NCI-H187 treated with DMSO at 0.1 percent for 48 hours (cell line): Measurements from ENCODE around the gene ABHD13.
"Not testable (repeated sequence)": the region's sequence is repeated elsewhere in the genome, so short reads cannot be mapped to it uniquely, and the experiment has no call there.

Source experiments
- DNase-seq: peaks from one replicate; lab custom pipeline; 2025; lab: John Stamatoyannopoulos, UW

The ABHD13 gene

DNA sequence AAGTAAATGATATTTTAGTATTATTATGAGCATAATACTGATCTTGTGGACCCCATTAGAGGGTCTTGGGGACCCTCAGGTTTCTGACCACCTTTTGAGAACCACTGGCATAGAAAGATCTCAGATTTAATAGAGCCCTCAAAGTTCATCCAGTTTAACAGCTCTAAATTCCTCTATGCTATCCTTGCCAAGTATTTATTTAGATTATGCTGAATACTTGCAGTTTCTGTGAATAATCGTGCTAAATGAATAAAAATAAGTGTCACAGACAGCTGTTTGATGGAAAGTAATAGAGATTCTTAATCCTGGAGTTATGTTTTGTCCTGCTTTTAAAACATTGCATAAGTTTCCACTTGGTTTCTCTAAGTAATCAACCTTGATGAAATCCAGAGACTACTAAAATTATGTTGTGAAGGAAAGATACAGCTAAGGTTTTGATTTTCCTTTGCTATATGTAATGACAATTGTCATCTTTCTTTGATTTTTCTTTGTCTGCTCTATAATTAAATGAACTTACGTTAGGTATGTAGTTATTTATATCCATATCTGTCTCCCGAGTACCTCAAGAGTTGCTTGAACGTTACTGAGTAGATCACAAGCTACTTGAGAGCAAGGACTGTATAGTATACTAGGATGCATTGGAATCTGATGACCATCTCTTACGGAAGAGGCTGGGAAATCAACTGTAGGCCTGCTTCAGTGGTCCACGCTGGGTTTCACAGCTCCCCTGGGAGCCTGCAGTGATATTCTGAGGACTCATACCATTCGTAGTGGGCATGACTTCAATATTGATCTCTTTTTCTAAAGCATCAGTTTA, 5.7 kb downstream of the ABHD13 start:
- DNase-seq: no peak

DNA sequence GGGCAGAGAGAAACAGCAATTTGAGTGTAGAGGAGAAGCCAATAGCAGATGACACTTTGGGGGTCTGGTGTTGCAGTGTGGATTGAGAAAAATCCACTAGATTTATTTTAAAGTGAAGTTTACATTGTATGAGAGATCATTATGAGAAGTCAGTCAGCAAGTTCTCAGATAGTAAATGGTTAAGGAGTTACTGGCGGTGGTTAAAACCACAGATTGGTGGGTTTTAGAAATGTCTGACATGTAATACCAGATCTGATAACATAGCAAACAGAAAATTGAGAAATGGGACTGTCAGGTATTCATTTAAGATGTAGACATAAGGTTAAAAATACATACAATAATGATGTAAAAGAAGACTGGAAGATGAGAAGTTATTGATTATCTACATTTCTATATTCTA, 7.2 kb downstream of the ABHD13 start:
- DNase-seq: no peak

DNA sequence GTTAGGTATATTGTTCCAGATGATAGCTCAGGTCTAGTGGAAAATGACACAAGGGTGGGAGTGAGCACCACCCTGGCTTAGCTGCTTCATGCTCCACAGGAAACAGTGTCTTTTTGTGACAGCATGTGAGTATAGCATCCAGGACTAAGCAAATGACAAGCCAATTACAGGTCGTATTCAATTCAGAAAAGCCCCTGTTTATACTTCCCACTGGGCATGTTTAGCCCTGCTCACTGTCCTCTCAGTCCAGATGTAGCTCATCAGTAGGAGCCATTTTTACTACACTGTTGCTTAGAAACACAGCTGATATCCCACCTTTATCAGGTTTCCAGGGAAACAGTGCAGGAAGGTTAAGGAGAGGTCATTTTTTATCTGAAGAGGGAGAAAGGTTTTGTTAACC, 8.0 kb downstream of the ABHD13 start:
- DNase-seq: no peak

DNA sequence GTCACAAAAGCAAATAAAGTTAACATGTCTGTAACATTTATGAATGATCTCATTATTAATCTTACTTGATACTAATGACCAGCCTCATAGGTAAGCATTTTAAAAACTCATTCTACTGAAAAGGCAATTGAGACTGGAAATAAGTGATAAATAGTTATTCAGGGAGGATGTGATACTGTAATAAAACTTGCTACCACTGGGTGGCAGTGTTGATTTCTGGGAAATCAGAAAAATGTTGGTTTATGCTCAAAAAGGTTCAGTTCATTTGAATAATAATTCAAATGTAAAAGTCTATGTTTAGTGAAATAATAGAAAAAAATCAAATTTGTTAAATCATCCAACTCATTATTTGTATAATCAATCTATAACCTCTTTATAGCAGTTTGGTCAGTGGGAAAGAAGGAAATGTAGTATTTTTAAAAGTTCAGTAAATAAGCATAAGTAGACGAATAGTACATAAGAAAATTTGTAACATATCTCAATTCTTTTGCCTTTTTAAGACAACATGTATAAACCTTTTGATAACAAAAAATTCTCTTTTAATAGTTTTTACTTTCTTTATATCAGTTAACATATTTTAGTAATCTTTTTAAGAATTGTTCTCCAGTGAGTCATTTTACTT, 9.6 kb downstream of the ABHD13 start:
- DNase-seq: no peak

DNA sequence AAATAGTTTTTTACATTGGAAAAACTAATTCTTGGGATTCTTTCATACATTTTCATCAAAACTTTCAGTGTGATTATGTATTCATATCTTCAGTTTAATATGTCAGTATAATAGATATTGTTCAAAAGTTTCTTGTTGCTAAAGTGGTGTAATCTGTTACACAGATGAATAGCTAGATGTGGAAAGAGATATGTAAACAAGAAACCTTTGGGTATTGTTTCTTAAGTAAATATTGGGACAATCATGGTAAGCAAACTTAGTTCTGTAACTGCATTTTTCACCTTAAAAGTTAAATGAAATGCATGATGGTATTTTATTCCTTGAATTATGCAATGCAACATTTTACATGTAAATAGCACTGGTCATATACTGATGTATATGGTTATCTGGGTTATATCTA, 12.2 kb downstream of the ABHD13 start:
- no peak for DNase-seq

DNA sequence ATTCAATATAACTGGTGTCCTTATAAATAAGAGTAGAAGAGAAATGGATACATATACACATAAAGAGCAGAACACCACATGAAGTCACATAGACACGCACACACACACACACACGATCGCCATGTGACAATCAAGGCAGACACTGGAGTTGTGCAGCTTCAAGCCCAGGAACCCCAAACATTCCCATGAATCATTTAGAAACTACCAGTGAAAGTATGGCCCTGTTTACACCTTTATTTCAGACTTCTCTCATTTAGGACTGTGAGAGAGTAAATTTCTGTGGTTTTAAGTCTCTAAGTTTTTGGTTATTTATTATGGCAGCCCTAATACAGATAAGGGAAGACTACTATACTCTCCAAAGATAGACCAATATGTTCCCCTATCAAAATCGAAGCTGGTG, 31.0 kb downstream of the ABHD13 start:
- DNase-seq: no peak

DNA sequence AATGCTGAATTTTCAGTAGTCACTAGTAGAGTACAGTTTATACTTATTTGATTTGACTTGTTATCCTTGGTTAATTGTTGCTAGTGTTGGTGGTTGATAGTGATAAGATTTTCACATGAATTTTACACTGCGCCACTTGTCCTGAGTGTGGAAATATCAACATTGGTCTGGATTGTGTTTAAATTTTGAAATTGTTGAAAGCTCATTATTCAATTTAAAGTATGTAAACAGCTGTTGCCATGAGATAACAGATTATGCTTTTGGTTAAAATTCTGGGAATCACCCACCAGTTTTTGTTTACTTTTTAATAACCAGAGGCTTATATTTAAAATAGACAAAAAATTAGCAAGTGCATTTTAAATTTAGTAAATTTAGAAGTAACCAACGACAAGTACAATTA, 39.1 kb downstream of the ABHD13 start:
- DNase-seq: no peak

DNA sequence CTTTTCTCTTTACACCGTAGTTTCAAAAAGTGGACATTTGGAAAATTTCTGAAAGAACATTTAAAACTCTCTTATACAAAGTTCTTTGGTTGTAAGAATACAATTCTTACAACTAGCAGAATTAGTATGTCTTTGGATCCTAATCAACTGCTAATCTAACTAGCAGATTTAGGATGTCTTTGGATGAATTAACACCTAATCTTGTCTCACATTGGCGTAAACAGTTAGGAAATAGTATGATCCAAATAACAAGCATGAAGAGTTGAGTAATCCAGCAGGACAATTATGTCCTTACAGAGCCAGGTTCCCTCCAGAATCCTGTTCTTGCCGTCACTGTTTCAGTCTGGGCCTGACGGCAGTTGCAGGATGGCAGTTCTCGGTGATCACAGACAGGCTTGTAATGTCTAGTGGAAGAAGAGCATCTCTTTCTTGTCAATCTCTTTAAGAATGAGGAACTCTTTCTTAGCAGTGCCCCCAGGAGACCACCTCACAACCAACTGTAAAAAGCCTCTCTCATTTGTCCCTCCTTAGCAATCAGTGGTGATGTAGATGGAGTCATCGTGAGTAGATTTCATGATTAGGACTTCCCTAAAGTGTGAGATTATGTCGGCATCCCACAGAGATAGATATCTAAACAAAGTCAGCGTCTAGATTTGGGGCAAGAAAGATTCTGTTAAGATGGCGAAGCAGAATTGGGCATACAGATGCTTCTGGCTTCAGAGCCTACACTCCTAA, 45.6 kb downstream of the ABHD13 start:
- DNase-seq: no peak

DNA sequence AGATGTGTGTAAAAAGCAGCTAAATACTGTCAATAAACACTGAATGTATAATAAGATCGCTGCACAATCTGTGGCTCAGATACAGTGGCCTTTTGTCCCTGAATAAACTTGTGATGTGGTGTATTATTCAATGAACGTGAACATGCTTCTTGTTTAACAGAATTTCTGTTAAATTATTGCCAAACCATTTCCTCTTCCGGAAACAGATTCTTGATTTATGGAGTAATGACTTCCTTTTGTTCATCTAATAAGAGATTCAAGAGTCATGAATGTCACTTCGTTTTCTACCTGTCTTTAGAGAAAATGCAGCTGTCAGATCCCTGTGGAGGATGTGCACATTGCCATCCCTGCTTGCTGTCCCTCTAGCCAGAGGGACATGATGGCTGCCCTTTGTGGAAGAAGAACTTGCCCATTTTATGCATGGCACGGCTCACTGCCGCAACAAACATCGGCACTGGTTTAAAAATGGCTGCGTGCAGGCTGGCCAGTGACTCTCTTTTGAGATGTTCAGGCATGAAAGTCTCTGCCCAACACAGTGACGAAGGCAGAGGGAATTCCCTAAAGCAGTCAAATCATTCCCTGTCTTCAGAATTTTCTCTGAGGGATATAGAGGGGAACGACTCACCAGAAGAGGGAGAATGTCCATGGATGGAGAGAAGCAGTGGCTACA, 48.3 kb downstream of the ABHD13 start:
- DNase-seq: no peak

DNA sequence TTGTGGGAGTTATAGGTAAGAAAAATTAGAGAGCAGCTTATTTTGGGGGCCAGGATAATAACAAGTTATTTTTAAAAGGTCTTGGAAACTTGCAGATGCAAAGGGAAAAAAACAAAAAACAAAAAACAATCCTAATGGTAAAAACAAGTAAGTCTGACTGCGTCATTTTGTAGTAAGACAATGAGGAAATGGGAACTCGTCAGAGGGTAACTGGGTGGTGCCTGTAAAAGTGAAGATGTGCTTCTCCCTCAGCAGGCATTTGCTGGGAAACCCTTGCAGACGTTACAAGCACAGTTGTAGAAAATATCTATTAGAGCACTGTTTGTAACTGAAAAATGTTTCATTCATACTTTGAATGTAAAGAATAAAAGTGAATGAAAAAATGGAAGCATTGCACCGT, 49.2 kb downstream of the ABHD13 start:
- no peak for DNase-seq

DNA sequence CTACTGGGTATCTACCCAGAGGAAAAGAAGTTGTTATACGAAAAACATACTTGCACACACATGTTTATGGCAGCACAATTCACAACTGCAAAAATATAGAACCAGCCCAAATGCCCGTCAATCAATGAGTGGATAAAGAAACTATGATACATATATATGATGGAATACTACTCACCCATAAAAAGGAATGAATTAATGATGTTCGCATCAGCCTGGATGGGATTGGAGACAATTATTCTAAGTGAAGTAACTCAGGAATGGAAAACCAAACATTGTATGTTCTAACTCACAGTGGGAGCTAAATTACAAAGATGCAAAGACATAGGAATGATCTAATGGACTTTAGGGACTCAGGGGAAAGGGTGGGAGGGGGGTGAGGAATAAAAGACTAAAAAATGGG, 49.7 kb downstream of the ABHD13 start:
- DNase-seq: not testable (repeated sequence)

DNA sequence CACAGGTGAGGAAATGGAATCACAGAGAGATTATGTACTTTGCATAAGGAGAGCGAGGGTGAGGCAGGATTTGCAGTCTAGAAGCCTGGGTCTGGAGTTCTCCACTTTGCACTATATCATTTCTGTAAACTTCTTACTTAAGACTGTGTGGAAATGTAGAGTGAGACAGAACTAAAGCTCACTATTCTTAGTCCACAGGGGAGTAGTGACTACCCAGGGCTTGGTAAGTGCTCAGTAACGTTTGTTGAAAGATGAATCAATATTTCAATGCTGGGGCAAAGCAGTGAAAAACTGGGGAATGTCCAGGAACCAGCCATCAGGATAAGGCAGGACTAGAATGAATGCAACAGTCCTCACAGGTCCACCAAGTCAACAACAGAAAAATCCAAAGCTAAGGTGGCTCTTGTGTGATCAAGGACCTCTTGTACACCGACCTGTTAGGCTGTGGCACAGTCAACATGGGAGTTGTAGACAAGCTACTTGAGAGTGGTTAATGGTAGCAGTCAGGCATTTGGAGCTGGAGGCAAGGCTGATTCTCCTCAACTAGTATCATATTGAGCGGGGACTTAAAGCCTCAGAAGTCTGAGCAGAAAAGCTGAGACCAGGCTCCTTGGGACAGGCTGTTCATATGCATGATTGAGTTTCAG, 50.4 kb downstream of the ABHD13 start:
- no peak for DNase-seq

DNA sequence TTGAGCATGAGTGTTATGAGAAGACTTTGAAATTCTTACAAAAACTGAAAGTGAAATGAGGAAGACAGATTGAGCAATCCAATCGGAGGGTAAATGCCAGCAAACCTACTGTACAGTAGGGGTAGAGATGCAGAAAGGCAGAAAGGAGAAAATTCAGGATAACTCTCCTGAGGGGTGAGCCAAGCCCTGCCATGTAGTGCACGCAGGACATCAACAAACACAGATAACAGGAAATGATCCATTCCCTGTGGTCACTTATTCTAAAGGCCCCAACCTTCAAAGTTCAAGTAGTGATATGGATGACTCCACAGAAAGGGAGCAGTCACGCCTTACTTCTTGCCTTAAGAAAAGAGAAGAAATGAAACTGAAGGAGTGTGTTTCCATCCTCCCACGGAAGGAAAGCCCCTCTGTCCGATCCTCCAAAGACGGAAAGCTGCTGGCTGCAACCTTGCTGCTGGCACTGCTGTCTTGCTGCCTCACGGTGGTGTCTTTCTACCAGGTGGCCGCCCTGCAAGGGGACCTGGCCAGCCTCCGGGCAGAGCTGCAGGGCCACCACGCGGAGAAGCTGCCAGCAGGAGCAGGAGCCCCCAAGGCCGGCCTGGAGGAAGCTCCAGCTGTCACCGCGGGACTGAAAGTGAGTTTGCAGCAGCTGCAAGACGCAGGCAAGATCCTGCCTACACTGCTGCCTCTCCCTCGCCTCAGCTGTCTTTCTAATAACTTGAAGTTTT, 51.6 kb downstream of the ABHD13 start, which contains the start of gene TNFSF13B:
TNFSF13B (plus strand) TSS at position 118 of the 728 bp plus-strand sequence; CDS start at position 296, 178 bp downstream.
- no peak for DNase-seq

DNA sequence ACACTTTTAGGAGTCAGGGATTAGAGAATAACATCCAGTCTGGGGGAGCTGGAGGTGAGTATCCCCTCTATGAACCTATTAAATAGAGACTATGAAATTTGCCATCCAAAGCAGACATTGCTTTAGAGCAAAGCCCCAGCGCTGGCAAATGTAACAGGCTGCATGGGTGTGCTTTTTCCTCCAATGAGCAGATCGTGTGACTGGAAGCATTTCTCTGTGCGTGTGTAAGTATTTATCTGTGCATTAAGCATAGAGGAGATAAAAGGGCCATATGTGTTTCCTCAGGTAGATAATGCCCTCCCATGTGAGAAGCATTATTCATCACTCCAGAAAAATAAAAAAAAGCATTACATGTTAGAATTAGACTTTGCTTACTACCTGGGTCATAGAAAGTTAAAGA, 52.2 kb downstream of the ABHD13 start:
- DNase-seq: no peak

DNA sequence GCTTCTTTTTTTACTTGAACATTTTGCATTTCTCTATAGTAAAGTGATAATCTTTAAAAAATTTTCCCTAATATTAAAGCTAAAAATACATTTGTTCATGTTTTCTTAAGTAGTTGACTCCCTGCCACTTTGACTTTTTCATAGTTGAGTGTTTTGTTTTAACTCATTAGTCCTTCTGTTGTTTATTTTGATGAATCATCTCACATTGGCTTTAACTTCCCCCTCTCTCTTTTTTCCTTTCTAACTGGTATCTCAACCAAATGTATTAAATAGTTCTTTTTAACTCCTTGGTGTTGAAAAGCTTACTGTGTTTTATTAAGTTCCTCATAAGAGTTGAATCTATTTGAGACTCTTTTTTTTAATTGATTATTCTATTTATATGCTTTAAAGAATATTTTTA, 54.1 kb downstream of the ABHD13 start:
- DNase-seq: no peak

DNA sequence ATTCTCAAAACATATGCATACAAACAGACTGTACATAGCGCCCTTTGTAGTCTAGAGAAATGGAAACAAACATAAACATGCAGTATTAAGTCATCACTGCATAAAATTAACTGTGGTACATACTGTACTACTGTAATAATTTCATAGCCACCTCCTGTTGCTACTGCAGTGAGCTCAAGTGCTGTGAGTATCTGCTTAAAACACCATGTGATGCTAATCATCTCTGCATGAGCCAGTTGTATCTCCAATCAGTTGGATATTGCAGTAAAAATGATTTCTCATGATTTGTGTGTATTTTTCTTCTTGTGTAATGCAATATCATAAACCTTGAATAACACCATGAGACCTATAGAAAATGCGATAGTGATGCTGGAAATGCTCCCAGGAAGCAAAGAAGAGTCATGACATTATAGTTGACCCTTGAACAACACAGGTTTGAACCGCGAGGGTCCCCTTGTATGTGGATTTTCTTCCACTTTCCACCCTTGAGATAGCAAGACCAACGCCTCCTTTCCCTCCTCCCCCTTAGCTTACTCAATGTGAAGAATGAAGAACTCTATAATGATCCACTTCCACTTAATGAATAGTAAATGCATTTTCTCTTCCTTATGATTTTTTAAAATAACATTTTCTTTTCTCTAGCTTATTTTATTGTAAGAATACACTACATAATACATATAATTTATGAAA, 55.4 kb downstream of the ABHD13 start:
- DNase-seq: no peak

DNA sequence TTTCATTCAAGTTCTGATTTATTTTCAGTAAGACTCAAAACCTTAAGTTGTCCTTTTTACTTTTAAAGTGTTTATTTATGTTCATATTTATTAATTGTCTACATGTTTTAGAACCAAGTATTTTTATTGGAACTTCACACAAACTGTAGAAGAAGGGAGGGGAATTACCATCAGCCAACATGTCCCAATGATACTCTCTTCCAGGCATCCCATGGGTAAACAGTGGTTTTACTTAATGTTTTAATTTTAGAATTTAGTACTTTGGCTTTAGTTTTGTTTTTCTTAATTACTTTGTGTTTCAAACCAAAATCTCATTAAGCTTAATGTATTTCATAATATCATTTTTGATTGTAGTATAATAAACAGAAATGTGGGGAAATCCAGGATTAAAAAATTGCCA, 56.5 kb downstream of the ABHD13 start:
- no peak for DNase-seq

DNA sequence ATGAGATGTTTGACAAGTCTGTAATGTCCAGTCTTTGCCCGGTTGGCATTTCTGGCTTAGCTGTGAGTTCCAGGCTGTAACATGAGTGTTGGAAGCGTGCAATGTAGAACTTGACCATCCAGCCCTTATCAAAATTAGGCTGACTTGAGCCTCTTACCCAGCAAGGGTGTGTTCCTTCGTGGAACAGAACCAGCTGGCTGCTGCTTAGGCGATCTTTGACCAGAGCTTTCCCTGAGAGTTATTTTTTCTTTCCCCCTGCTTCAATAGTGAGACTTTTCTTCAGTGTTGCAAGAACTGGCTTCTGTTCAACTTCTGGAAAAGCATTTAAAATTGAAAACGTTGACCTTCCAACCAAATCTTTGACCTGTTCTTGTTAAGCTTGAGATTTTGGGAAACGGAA, 57.9 kb downstream of the ABHD13 start:
- no peak for DNase-seq

DNA sequence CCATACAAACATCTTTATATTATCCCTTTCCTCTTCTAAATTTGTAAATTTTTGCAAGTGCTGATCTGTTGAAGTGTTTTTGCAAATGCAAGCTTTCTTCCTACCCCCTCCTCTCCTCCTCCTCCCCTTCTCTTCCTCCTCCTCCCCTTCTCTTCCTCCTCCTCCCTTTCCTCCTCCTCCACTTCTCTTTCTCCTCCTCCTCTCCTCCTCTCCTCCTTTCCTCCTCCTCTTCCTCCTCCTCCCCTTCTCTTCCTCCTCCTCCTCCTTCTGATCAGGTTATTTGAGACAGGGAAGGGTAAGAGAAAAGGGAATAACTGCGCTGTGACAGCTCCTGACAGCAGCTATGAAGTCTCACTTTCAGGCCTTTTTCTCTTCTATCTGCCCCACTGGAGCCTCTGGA, 60.3 kb downstream of the ABHD13 start:
- DNase-seq: no peak

DNA sequence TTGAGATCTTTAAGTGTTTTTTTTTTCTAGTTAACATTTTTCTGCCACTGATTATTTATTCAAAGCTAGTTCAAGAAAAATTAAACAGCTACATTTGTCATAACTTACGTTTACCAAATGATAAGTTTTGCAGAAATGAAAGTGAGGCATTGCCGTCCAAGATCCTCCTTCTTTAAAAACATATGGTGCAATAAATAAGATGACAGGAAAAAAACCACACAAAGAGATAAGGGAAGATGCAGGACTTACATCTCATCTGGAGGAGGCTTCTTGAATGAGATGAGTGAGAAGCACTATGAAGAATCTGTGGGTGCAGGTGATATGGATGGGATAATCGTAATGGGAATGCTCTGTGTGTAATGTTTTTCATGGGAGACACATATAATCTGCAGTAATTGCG, 63.7 kb downstream of the ABHD13 start:
- no peak for DNase-seq

DNA sequence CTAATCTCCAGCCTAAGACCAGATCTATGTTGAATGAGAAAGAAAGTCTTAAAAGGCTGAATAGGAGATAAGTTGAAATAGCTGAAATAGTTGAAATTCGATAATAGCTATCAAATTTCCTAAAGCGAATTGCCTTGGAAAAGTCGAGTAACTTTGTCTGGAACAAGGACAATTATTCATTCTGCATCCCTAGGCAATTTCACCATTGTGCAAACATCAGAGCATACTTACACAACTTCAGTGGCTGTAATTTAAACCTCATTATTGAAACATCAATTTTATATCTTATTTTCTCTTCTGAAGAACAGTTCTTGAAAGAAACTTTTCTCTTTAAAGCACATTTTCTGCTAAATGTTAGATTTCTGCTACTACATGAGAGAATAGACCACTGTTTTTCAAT, 64.9 kb downstream of the ABHD13 start:
- DNase-seq: no peak
